A673 (cell line): ENCODE results near the gene LMTK3. TPM values are rescaled to one million over a fixed set of nuclear protein-coding genes. Genes with fewer than 3 reads are reported as not detected.

Experiments
- BruUV-seq: library from RNA; stranded (reverse); fragments of 400-500 nt; replicated peaks from 2 replicates; lab custom pipeline; 2021; lab: Mats Ljungman, UMichigan
- CTCF ChIA-PET: fragments of 300-600 bp; sonication (Branson Sonifier 250); formaldehyde crosslinking; loops from one replicate; lab custom pipeline; 2022; ENCODE audit warnings: antibody characterized with exemption; lab: Charles Lee
- POLR2A ChIA-PET: fragments of 300-600 bp; sonication (Branson Sonifier 250); formaldehyde crosslinking; loops from one replicate; lab custom pipeline; 2022; ENCODE audit warnings: antibody characterized with exemption; ENCODE audit not compliant: low non-redundant PET; lab: Charles Lee
- DNase-seq: peaks from one replicate; pipeline ENCODE4 v3.0.0-alpha.2; 2015; ENCODE audit warnings: low spot score
- H3K27ac ChIP-seq: fragments of 200-600 bp; sonication (generic); 2 replicates; pipeline ENCODE4 v1.5.1; 2016; ENCODE audit warnings: mixed run types, low read depth, mild to moderate bottlenecking, mixed read lengths, antibody characterized with exemption, low read length; ENCODE audit not compliant: poor library complexity, severe bottlenecking
- H3K27me3 ChIP-seq: fragments of 200-600 bp; sonication (generic); replicated peaks from 2 replicates; pipeline ENCODE4 v1.6.1; 2017; ENCODE audit warnings: mixed run types, low read depth, mild to moderate bottlenecking, mixed read lengths, antibody characterized with exemption, low read length; ENCODE audit not compliant: insufficient read depth, poor library complexity
- H3K36me3 ChIP-seq: fragments of 200-600 bp; sonication (generic); 2 replicates; pipeline ENCODE4 v1.6.1; 2016; ENCODE audit warnings: mixed run types, mild to moderate bottlenecking, mixed read lengths, antibody characterized with exemption, low read length; ENCODE audit not compliant: insufficient read depth, poor library complexity, severe bottlenecking
- H3K4me1 ChIP-seq: fragments of 200-600 bp; sonication (generic); 2 replicates; pipeline ENCODE4 v1.6.1; 2017; ENCODE audit warnings: mixed run types, mild to moderate bottlenecking, mixed read lengths, antibody characterized with exemption, low read length; ENCODE audit not compliant: insufficient read depth, poor library complexity, severe bottlenecking
- H3K4me3 ChIP-seq: fragments of 200-600 bp; sonication (generic); 2 replicates; pipeline ENCODE4 v1.5.1; 2016; ENCODE audit warnings: low read depth, mixed run types, mild to moderate bottlenecking, mixed read lengths, low read length; ENCODE audit not compliant: poor library complexity, severe bottlenecking
- H3K9me3 ChIP-seq: fragments of 200-600 bp; sonication (generic); 2 replicates; pipeline ENCODE4 v1.6.1; 2016; ENCODE audit warnings: mixed run types, low read depth, mild to moderate bottlenecking, mixed read lengths, antibody characterized with exemption, low read length; ENCODE audit not compliant: poor library complexity, severe bottlenecking
- EZH2 ChIP-seq: fragments of 200-600 bp; sonication (generic); IDR thresholded peaks from 2 replicates; pipeline ENCODE4 v1.6.1; 2017; ENCODE audit warnings: borderline replicate concordance, low read depth, mild to moderate bottlenecking, mixed read lengths, antibody characterized with exemption, low read length; ENCODE audit not compliant: poor library complexity, severe bottlenecking
- intact Hi-C: fragments of 100-400 bp; cut with micrococcal nuclease; formaldehyde crosslinking; loops from one replicate; pipeline ENCODE4 v1.10.0; 2022; ENCODE audit not compliant: unreplicated experiment
- total RNA-seq: library from RNA; stranded (reverse); gene quantifications from 2 replicates; pipeline ENCODE4 v1.2.3, GENCODE V29; 2021
- TF ChIP-seq, protein P1 (sequence below): fragments of 300-800, 200-600 bp; sonication (generic); conservative IDR thresholded peaks from 2 replicates; pipeline ENCODE4 v1.5.1; 2017; ENCODE audit warnings: low read depth, mild to moderate bottlenecking, antibody characterized with exemption, low read length, moderate library complexity, mixed read lengths

Gene LMTK3
- total RNA-seq, 1 experiment from 2014 or later: 0.52 TPM

DNA sequence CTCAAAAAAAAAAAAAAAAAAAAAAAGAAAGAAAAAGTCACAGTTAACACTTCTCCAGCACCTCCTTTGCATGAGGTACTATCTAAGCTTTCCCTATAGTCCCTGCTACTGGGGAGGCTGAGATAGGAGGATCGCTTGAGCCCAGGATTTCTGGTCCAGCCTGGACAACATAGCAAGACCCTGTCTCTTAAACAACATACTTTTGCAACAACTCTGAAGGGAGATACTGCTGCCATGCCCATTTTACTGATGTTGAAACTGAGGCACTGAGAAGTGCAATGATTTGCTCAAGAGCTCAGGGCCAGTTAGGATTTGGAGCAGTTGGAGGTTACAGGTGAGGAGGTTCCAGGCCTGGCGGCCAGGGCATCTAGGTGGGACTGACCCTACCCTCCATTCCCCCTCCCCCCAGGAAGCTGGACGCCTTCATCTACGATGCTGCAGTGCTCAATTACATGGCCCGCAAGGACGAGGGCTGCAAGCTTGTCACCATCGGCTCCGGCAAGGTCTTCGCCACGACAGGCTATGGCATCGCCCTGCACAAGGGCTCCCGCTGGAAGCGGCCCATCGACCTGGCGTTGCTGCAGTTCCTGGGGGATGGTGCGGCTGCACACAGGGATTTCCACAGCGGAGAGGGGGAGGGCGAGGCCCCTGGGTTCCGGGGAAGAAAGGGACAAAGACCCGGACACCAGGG, 70.1 kb downstream of the LMTK3 start:
- CTCF ChIA-PET: no interaction called here
- H3K4me1 ChIP-seq: peaks cover 18% of the 10 kb centered on the region
- H3K27me3 ChIP-seq: no peaks in the 10 kb centered on the region
- no peak overlapping the region for H3K4me3 ChIP-seq
- no peaks in the 10 kb centered on the region for H3K9me3 ChIP-seq
- no peak for TF ChIP-seq EZH2
- TF ChIP-seq, protein P1, sequence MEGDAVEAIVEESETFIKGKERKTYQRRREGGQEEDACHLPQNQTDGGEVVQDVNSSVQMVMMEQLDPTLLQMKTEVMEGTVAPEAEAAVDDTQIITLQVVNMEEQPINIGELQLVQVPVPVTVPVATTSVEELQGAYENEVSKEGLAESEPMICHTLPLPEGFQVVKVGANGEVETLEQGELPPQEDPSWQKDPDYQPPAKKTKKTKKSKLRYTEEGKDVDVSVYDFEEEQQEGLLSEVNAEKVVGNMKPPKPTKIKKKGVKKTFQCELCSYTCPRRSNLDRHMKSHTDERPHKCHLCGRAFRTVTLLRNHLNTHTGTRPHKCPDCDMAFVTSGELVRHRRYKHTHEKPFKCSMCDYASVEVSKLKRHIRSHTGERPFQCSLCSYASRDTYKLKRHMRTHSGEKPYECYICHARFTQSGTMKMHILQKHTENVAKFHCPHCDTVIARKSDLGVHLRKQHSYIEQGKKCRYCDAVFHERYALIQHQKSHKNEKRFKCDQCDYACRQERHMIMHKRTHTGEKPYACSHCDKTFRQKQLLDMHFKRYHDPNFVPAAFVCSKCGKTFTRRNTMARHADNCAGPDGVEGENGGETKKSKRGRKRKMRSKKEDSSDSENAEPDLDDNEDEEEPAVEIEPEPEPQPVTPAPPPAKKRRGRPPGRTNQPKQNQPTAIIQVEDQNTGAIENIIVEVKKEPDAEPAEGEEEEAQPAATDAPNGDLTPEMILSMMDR: no peak
- intact Hi-C loops: no loop called here
- POLR2A ChIA-PET: no interaction called here
- H3K36me3 ChIP-seq: no peaks in the 10 kb centered on the region
- BruUV-seq: no TSS peak
- no peak for DNase-seq
- H3K27ac ChIP-seq: no peak overlapping the region

DNA sequence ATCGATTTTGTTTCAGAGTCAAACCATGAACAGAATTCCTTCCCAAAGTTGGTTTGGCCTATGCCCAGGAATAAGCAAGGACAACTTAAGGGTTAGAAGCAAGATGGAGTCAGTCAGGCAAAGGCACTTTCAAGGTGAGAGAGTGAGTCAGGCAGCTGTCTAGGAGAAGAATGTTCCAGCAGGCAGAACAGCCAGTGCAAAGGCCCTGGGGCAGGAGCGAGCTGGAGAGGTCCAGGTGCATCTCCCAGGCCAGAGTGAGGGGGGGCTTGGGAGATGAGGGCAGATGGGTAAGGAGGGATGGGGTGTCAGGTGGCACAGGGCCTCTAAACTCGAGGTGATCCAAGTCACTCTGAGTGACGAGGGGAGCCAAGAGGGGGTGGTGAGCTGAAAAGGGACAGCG, 75.0 kb downstream of the LMTK3 start:
- Histone ChIP-seq H3K4me1 (peaks cover 5% of the 10 kb centered on the region), H3K27me3 (no peaks in the 10 kb centered on the region), H3K4me3 (no peak overlapping the region), H3K9me3 (no peaks in the 10 kb centered on the region), H3K27ac (no peak overlapping the region), H3K36me3 (no peaks in the 10 kb centered on the region)
- no peak for DNase-seq
- ChIA-PET POLR2A (no interaction called here), CTCF (no interaction called here)
- intact Hi-C loops: no loop called here
- TF ChIP-seq EZH2: no peak
- TF ChIP-seq, protein P1: no peak
- BruUV-seq: no TSS peak

Other genes starting within 250 kb of the LMTK3 start
- gene ZNF114, start 241.8 kb downstream of the LMTK3 start, total RNA-seq: 9.5 and 11.7 TPM in 2 replicates
- gene EMP3, start 186.3 kb downstream of the LMTK3 start, total RNA-seq: 170 and 187 TPM in 2 replicates
- gene TMEM143, start 147.9 kb downstream of the LMTK3 start, total RNA-seq: 7.5 and 7.9 TPM in 2 replicates
- gene SYNGR4, start 147.5 kb downstream of the LMTK3 start, total RNA-seq: 0.50 TPM in 1 of 2 replicates, not detected in the other
- 197 and 200 TPM in 2 replicates for gene KDELR1, start 120.3 kb downstream of the LMTK3 start, total RNA-seq
- 10.4 and 11.4 TPM in 2 replicates for gene GRIN2D, start 118.2 kb downstream of the LMTK3 start, total RNA-seq
- 86.4 and 109 TPM in 2 replicates for gene GRWD1, start 65.9 kb downstream of the LMTK3 start, total RNA-seq
- 6.5 and 7.0 TPM in 2 replicates for gene KCNJ14, start 56.3 kb downstream of the LMTK3 start, total RNA-seq
- 120 and 125 TPM in 2 replicates for gene CYTH2, start 42.5 kb downstream of the LMTK3 start, total RNA-seq
- 0.24 and 0.60 TPM in 2 replicates for gene SULT2B1, start 40.3 kb upstream of the LMTK3 start, total RNA-seq
- not detected in 2 replicates for gene SPACA4, start 94.9 kb upstream of the LMTK3 start, total RNA-seq
- 5.5 and 6.1 TPM in 2 replicates for gene FAM83E, start 103.2 kb upstream of the LMTK3 start, total RNA-seq
- gene RPL18, start 107.3 kb upstream of the LMTK3 start, total RNA-seq: 1,417 and 1,448 TPM in 2 replicates
- gene SPHK2, start 107.7 kb upstream of the LMTK3 start, total RNA-seq: 38.8 and 43.0 TPM in 2 replicates
- 14.2 and 22.1 TPM in 2 replicates for gene DBP, start 125.5 kb upstream of the LMTK3 start, total RNA-seq
- gene CA11, start 134.4 kb upstream of the LMTK3 start, total RNA-seq: 36.8 and 38.2 TPM in 2 replicates
- gene NTN5, start 161.2 kb upstream of the LMTK3 start, total RNA-seq: not detected in 2 replicates
- gene FUT2, start 184.1 kb upstream of the LMTK3 start, total RNA-seq: not detected in 2 replicates
- 4.7 and 5.9 TPM in 2 replicates for gene MAMSTR, start 207.9 kb upstream of the LMTK3 start, total RNA-seq
- 3.8 and 5.0 TPM in 2 replicates for gene RASIP1, start 228.8 kb upstream of the LMTK3 start, total RNA-seq
- not detected in 2 replicates for gene IZUMO1, start 235.1 kb upstream of the LMTK3 start, total RNA-seq
- gene FUT1, start 240.8 kb upstream of the LMTK3 start, total RNA-seq: 0.06 and 0.15 TPM in 2 replicates
- not detected in 2 replicates for gene FGF21, start 243.7 kb upstream of the LMTK3 start, total RNA-seq